Measurements from ENCODE around the gene HNF4A. TPM values are rescaled to one million over a fixed set of nuclear protein-coding genes. Genes with fewer than 3 reads are reported as not detected.

HNF4A gene
- total and polyA plus RNA-seq, 2 of the 13 experiments (the other 11 are each of a cell fraction or from before 2014, with no cell fraction given): 80.9 to 169 TPM

- TF ChIP-seq RCOR2 (CRISPR knock-in tag; IDR thresholded peaks at IDR 0.05) (peak; percentile 70; the same call in 1 of the 2 replicates), DRAP1 (CRISPR knock-in tag; IDR thresholded peaks at IDR 0.05) (0 out of 2 replicates have a peak, but pooled peaks have one; percentile 26), ZFYVE20 (CRISPR knock-in tag; IDR thresholded peaks at IDR 0.05; ENCODE audit: borderline replicate concordance, low read depth) (no peak), HNF4A (CRISPR knock-in tag; IDR thresholded peaks at IDR 0.05) (0 out of 2 replicates have a peak, but pooled peaks have one; percentile 26), ZSCAN29 (CRISPR knock-in tag; conservative IDR thresholded peaks at IDR 0.05) (no peak), ZNF574 (CRISPR knock-in tag; IDR thresholded peaks at IDR 0.05) (no peak), ZNF446 (CRISPR knock-in tag; IDR thresholded peaks at IDR 0.05) (0 out of 2 replicates have a peak, but pooled peaks have one; percentile 41), SAP130 (CRISPR knock-in tag; IDR thresholded peaks at IDR 0.05; ENCODE audit: low read depth) (peak; percentile 62), TFAP4 (IDR thresholded peaks at IDR 0.05; ENCODE audit: borderline replicate concordance, low read depth) (0 out of 2 replicates have a peak, but pooled peaks have one; percentile 44), ELF3 (CRISPR knock-in tag; IDR thresholded peaks at IDR 0.05) (peak; percentile 96), REPIN1 (CRISPR knock-in tag; IDR thresholded peaks at IDR 0.05; ENCODE audit: borderline replicate concordance, low read depth) (no peak)
- TF ChIP-seq, protein P1, sequence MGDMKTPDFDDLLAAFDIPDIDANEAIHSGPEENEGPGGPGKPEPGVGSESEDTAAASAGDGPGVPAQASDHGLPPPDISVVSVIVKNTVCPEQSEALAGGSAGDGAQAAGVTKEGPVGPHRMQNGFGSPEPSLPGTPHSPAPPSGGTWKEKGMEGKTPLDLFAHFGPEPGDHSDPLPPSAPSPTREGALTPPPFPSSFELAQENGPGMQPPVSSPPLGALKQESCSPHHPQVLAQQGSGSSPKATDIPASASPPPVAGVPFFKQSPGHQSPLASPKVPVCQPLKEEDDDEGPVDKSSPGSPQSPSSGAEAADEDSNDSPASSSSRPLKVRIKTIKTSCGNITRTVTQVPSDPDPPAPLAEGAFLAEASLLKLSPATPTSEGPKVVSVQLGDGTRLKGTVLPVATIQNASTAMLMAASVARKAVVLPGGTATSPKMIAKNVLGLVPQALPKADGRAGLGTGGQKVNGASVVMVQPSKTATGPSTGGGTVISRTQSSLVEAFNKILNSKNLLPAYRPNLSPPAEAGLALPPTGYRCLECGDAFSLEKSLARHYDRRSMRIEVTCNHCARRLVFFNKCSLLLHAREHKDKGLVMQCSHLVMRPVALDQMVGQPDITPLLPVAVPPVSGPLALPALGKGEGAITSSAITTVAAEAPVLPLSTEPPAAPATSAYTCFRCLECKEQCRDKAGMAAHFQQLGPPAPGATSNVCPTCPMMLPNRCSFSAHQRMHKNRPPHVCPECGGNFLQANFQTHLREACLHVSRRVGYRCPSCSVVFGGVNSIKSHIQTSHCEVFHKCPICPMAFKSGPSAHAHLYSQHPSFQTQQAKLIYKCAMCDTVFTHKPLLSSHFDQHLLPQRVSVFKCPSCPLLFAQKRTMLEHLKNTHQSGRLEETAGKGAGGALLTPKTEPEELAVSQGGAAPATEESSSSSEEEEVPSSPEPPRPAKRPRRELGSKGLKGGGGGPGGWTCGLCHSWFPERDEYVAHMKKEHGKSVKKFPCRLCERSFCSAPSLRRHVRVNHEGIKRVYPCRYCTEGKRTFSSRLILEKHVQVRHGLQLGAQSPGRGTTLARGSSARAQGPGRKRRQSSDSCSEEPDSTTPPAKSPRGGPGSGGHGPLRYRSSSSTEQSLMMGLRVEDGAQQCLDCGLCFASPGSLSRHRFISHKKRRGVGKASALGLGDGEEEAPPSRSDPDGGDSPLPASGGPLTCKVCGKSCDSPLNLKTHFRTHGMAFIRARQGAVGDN (CRISPR knock-in tag; IDR thresholded peaks at IDR 0.05): peak; percentile 63
- TF ChIP-seq, protein P2, sequence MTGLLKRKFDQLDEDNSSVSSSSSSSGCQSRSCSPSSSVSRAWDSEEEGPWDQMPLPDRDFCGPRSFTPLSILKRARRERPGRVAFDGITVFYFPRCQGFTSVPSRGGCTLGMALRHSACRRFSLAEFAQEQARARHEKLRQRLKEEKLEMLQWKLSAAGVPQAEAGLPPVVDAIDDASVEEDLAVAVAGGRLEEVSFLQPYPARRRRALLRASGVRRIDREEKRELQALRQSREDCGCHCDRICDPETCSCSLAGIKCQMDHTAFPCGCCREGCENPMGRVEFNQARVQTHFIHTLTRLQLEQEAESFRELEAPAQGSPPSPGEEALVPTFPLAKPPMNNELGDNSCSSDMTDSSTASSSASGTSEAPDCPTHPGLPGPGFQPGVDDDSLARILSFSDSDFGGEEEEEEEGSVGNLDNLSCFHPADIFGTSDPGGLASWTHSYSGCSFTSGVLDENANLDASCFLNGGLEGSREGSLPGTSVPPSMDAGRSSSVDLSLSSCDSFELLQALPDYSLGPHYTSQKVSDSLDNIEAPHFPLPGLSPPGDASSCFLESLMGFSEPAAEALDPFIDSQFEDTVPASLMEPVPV (CRISPR knock-in tag; IDR thresholded peaks at IDR 0.05): peak; percentile 35; the same call in 1 of the 2 replicates
- TF ChIP-seq, protein P3, sequence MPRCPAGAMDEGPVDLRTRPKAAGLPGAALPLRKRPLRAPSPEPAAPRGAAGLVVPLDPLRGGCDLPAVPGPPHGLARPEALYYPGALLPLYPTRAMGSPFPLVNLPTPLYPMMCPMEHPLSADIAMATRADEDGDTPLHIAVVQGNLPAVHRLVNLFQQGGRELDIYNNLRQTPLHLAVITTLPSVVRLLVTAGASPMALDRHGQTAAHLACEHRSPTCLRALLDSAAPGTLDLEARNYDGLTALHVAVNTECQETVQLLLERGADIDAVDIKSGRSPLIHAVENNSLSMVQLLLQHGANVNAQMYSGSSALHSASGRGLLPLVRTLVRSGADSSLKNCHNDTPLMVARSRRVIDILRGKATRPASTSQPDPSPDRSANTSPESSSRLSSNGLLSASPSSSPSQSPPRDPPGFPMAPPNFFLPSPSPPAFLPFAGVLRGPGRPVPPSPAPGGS (CRISPR knock-in tag; IDR thresholded peaks at IDR 0.05): peak; percentile 2; the same call in 1 of the 2 replicates
These were observed 80.3 kb downstream of the HNF4A start (continued) for GRCh38 chr20:44435630-44436335.
